ENCODE results near the gene SPTBN1. TPM values are rescaled to one million over a fixed set of nuclear protein-coding genes. Genes with fewer than 3 reads are reported as not detected.
A peak's percentile ranks its signal among the peaks of the same experiment; 100 is the strongest.

The SPTBN1 gene
- total and polyA plus RNA-seq, 2 experiments from 2014 or later: 122 to 341 TPM

- Histone ChIP-seq H3K4me2 (peak overlapping the region; percentile 23), H3K9me3 (ENCODE audit: low read depth) (no peaks in the 10 kb centered on the region), H3K79me2 (peaks cover 83% of the 10 kb centered on the region)
Measured at GRCh38 chr2:54550547-54550946, 94.4 kb downstream of the SPTBN1 start.

DNA sequence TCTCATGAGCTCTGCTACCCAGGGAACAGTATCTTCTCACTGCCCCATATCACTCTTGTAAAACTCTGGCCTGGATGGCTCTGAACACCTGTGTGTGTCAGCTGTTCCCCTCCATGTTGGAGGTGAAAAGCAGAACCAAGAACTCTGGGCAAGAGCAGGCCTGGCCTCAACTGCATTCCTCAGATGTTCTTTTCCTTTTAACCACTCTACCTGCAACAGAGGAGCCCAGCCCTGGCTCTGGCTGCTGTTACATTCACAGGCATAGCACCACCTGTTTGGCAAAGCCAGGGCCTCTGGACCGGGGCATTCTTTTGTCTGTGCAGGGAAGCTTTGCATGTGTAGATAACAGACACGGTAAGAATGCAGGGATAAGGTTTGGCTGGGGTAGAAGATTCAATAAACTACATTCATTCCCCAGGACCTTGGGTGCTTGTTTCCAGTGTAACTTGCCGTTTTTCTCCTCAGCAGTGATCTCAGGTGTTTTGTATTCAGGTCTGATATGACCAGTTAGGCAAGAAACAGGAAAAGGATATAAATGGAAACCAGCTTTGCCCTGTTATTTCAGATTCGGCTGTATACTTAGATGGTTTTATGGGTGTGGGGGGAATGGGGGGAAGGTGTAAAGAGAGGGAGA lies 95.1 kb downstream of the SPTBN1 start:
- TF ChIP-seq EZH2phosphoT487 (IDR thresholded peaks at IDR 0.05; ENCODE audit: low read depth, severe bottlenecking, unreplicated experiment) (no peak), EZH2 (IDR thresholded peaks at IDR 0.05; ENCODE audit: borderline replicate concordance) (no peak)
- TF ChIP-seq, protein P1, sequence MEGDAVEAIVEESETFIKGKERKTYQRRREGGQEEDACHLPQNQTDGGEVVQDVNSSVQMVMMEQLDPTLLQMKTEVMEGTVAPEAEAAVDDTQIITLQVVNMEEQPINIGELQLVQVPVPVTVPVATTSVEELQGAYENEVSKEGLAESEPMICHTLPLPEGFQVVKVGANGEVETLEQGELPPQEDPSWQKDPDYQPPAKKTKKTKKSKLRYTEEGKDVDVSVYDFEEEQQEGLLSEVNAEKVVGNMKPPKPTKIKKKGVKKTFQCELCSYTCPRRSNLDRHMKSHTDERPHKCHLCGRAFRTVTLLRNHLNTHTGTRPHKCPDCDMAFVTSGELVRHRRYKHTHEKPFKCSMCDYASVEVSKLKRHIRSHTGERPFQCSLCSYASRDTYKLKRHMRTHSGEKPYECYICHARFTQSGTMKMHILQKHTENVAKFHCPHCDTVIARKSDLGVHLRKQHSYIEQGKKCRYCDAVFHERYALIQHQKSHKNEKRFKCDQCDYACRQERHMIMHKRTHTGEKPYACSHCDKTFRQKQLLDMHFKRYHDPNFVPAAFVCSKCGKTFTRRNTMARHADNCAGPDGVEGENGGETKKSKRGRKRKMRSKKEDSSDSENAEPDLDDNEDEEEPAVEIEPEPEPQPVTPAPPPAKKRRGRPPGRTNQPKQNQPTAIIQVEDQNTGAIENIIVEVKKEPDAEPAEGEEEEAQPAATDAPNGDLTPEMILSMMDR (IDR thresholded peaks at IDR 0.05; ENCODE audit: poor library complexity): no peak
- Histone ChIP-seq H3K27ac (peak overlapping the region; percentile 88), H3K79me2 (peaks cover 89% of the 10 kb centered on the region), H2AFZ (no peak overlapping the region), H3K4me2 (peak overlapping the region; percentile 23), H3K9me3 (ENCODE audit: low read depth) (no peaks in the 10 kb centered on the region), H3K9me2 (replicated peaks; ENCODE audit: insufficient read depth) (no peaks in the 10 kb centered on the region), H3K4me3 (no peak overlapping the region), H3K36me3 (replicated peaks; ENCODE audit: insufficient read depth, low read depth) (no peaks in the 10 kb centered on the region), H3K27me3 (no peaks in the 10 kb centered on the region), H4K20me1 (ENCODE audit: insufficient read depth, poor library complexity, severe bottlenecking) (no peaks in the 10 kb centered on the region), H3K4me1 (ENCODE audit: insufficient read depth) (peaks cover 47% of the 10 kb centered on the region)
- WGBS (ENCODE audit: low lambda C conversion rate, missing lambda C conversion rate): 20% methylated on average over 4 of the region's 4 CpGs
- no peak for DNase-seq (ENCODE audit: low spot score)

More at GRCh38 chr2:54550547-54550946, 94.4 kb downstream of the SPTBN1 start:
- WGBS (ENCODE audit: low lambda C conversion rate, missing lambda C conversion rate): 66% methylated on average over 3 of the region's 3 CpGs
- H3K4me1 ChIP-seq (ENCODE audit: insufficient read depth): peaks cover 47% of the 10 kb centered on the region
- no peak overlapping the region for H2AFZ ChIP-seq
- no peak overlapping the region for H3K4me3 ChIP-seq
- H3K27me3 ChIP-seq: no peaks in the 10 kb centered on the region
- H3K9me2 ChIP-seq (replicated peaks; ENCODE audit: insufficient read depth): no peaks in the 10 kb centered on the region
- no peak for DNase-seq (ENCODE audit: low spot score)
- TF ChIP-seq EZH2phosphoT487 (IDR thresholded peaks at IDR 0.05; ENCODE audit: low read depth, severe bottlenecking, unreplicated experiment) (no peak), EZH2 (IDR thresholded peaks at IDR 0.05; ENCODE audit: borderline replicate concordance) (no peak)
- TF ChIP-seq, protein P1 (IDR thresholded peaks at IDR 0.05; ENCODE audit: poor library complexity): no peak
- H3K36me3 ChIP-seq (replicated peaks; ENCODE audit: insufficient read depth, low read depth): no peaks in the 10 kb centered on the region
- H3K27ac ChIP-seq: peak overlapping the region; percentile 88
- no peaks in the 10 kb centered on the region for H4K20me1 ChIP-seq (ENCODE audit: insufficient read depth, poor library complexity, severe bottlenecking)

DNA sequence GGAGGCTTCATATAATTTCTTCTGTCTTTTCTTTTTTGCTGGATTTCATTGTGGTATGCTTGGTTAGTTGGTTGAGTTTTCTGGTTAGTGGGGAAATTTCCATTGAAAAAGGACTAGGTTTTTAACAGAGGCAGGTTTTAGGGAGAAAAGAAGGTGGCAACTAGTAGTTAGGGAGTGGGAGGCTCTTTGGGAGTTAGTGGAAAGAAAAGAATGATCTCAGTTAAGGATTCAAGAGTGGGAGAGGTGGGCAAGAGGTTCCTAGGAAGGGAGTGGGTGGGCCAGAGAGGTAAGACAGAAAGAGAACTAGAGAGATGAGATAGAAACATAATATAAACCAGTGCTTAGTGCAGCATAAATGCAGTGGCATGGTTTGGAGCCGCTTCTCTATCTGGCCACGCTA lies 96.9 kb downstream of the SPTBN1 start:
- Histone ChIP-seq H3K4me1 (ENCODE audit: insufficient read depth) (peaks cover 44% of the 10 kb centered on the region), H4K20me1 (ENCODE audit: insufficient read depth, poor library complexity, severe bottlenecking) (no peaks in the 10 kb centered on the region), H2AFZ (no peak overlapping the region), H3K4me2 (no peak overlapping the region), H3K9me2 (replicated peaks; ENCODE audit: insufficient read depth) (no peaks in the 10 kb centered on the region), H3K9me3 (ENCODE audit: low read depth) (no peaks in the 10 kb centered on the region), H3K27ac (no peak overlapping the region), H3K79me2 (peaks cover 83% of the 10 kb centered on the region), H3K27me3 (no peaks in the 10 kb centered on the region), H3K36me3 (replicated peaks; ENCODE audit: insufficient read depth, low read depth) (no peaks in the 10 kb centered on the region), H3K4me3 (no peak overlapping the region)
- no peak for DNase-seq (ENCODE audit: low spot score)
- WGBS (ENCODE audit: low lambda C conversion rate, missing lambda C conversion rate): 60% methylated on average over 2 of the region's 2 CpGs
- TF ChIP-seq EZH2phosphoT487 (IDR thresholded peaks at IDR 0.05; ENCODE audit: low read depth, severe bottlenecking, unreplicated experiment) (no peak), EZH2 (IDR thresholded peaks at IDR 0.05; ENCODE audit: borderline replicate concordance) (no peak)
- TF ChIP-seq, protein P1 (IDR thresholded peaks at IDR 0.05; ENCODE audit: poor library complexity): no peak
